ENCODE data around the gene SPIB. TPM values are rescaled to one million over a fixed set of nuclear protein-coding genes. Genes with fewer than 3 reads are reported as not detected.
A peak's percentile ranks its signal among the peaks of the same experiment; 100 is the strongest.

The SPIB gene
- total RNA-seq, 1 experiment from 2014 or later = not detected

DNA sequence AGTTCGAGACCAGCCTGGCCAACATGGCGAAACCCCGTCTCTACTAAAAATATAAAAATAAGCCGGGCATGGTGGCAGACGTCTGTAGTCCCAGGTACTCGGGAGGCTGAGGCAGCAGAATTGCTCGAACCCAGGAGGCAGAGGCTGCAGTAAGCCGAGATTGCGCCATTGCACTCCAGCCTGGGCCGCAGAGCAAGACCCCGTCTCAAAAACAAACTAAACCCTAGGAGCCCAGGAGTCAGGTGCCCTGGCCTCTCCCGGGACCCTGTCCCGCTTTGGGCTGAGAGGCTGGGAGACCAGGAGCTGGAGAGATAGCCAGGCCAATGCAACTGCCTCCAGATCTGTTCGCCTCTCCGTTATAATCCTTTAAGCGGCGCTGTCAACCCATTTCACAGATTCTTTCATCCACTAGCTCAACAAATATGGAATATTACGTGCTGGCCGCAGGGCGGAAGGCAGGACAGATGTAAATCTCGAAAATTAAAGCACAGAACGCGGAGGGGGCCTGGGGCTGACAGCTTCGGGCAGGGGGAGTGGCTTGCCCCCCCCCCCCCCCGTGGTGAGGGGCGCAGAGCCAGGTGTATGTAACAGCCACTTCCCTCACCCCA lies 8.7 kb downstream of the SPIB start:
- no peak for DNase-seq (ENCODE audit: unreplicated experiment)
- Mint-ChIP-seq H3K4me1 (ENCODE audit: insufficient read depth, unreplicated experiment) (peaks cover 11% of the 10 kb centered on the region), H3K27me3 (ENCODE audit: insufficient read depth, unreplicated experiment) (no peaks in the 10 kb centered on the region), H3K9me3 (ENCODE audit: unreplicated experiment) (no peaks in the 10 kb centered on the region), H3K27ac (ENCODE audit: low read depth, unreplicated experiment) (no peak overlapping the region), H3K36me3 (ENCODE audit: insufficient read depth, unreplicated experiment) (no peaks in the 10 kb centered on the region), H3K4me3 (ENCODE audit: unreplicated experiment) (no peak overlapping the region)
- CTCF ChIA-PET = interaction anchor here (1.2 kb wide), 1 partner anchor 33 kb away, joined by 4 read pairs; no protein-coding TSS in a partner anchor
- POLR2A ChIA-PET = no interaction called here
- BruUV-seq (replicated peaks) = no TSS peak
- TF ChIP-seq, protein P1, sequence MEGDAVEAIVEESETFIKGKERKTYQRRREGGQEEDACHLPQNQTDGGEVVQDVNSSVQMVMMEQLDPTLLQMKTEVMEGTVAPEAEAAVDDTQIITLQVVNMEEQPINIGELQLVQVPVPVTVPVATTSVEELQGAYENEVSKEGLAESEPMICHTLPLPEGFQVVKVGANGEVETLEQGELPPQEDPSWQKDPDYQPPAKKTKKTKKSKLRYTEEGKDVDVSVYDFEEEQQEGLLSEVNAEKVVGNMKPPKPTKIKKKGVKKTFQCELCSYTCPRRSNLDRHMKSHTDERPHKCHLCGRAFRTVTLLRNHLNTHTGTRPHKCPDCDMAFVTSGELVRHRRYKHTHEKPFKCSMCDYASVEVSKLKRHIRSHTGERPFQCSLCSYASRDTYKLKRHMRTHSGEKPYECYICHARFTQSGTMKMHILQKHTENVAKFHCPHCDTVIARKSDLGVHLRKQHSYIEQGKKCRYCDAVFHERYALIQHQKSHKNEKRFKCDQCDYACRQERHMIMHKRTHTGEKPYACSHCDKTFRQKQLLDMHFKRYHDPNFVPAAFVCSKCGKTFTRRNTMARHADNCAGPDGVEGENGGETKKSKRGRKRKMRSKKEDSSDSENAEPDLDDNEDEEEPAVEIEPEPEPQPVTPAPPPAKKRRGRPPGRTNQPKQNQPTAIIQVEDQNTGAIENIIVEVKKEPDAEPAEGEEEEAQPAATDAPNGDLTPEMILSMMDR (IDR thresholded peaks at IDR 0.05; ENCODE audit: unreplicated experiment) = no peak
- intact Hi-C loops (cut with micrococcal nuclease) = no loop called here

DNA sequence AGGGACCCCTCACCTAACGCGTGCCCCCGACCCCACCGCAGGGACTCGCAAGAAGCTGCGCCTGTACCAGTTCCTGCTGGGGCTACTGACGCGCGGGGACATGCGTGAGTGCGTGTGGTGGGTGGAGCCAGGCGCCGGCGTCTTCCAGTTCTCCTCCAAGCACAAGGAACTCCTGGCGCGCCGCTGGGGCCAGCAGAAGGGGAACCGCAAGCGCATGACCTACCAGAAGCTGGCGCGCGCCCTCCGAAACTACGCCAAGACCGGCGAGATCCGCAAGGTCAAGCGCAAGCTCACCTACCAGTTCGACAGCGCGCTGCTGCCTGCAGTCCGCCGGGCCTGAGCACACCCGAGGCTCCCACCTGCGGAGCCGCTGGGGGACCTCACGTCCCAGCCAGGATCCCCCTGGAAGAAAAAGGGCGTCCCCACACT lies 9.3 kb downstream of the SPIB start:
- Mint-ChIP-seq H3K36me3 (ENCODE audit: insufficient read depth, unreplicated experiment) (no peaks in the 10 kb centered on the region), H3K9me3 (ENCODE audit: unreplicated experiment) (no peaks in the 10 kb centered on the region), H3K4me1 (ENCODE audit: insufficient read depth, unreplicated experiment) (peaks cover 11% of the 10 kb centered on the region), H3K27me3 (ENCODE audit: insufficient read depth, unreplicated experiment) (no peaks in the 10 kb centered on the region), H3K4me3 (ENCODE audit: unreplicated experiment) (no peak overlapping the region), H3K27ac (ENCODE audit: low read depth, unreplicated experiment) (no peak overlapping the region)
- intact Hi-C loops (cut with micrococcal nuclease) = no loop called here
- TF ChIP-seq, protein P1 (IDR thresholded peaks at IDR 0.05; ENCODE audit: unreplicated experiment) = no peak
- CTCF ChIA-PET = interaction anchor here (1.0 to 1.2 kb wide), 2 partner anchors 14 to 33 kb away, joined by 3 to 4 read pairs; no protein-coding TSS in a partner anchor
- BruUV-seq (replicated peaks) = no TSS peak
- POLR2A ChIA-PET = no interaction called here
- no peak for DNase-seq (ENCODE audit: unreplicated experiment)

DNA sequence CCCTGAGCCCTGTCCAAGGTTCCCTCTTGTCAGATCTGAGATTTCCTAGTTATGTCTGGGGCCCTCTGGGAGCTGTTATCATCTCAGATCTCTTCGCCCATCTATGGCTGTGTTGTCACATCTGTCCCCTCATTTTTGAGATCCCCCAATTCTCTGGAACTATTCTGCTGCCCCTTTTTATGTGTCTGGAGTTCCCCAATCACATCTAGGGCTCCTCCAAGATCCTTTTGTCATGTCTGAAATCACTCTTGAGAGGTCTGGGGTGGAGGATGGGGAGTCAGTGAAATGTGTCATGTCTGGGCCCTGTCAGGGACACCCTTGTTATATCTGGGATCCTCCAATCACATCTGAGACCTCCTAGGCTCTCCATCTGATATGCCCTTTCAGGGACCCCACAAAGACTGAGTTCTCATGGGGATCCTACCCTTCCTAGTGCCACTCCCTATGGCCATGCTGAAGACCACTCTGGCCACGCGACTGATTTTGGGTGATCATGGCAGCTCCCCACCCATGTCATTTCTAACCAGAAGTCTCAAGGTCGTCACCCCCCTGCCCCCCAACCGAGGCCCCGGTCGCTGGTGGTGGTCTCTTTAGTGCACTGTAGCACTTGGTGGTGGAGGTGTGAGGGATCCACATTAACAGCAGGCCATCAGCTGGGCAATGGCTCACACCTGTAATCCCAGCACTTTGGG lies 10.2 kb downstream of the SPIB start:
- H3K9me3 Mint-ChIP-seq (ENCODE audit: unreplicated experiment) = no peaks in the 10 kb centered on the region
- no TSS peak for BruUV-seq (replicated peaks)

DNA sequence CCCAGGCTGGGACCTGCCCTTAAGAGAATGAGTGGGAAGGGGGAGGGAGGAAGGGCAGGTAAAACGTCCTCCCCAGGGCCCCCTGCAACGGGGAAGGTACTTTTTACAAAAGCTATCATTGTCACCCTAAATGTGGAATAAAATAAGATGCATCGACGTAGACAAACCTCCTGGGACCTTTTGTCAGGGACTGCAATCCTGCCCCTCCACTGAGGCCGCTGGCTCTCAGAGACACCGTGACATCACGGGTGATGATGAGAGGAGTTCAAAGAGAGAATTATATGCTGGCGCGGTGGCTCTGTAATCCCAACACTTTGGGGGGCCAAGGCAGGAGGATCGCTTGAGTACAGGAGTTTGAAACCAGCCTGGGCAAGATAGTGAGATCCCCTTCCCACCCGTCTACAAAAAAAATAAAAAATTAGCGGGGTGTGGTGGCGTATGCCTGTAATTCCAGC lies 12.2 kb downstream of the SPIB start:
- peaks cover 3% of the 10 kb centered on the region for H3K27me3 Mint-ChIP-seq (ENCODE audit: insufficient read depth, unreplicated experiment)
- peaks cover 11% of the 10 kb centered on the region for H3K4me1 Mint-ChIP-seq (ENCODE audit: insufficient read depth, unreplicated experiment)
- TF ChIP-seq, protein P1 (IDR thresholded peaks at IDR 0.05; ENCODE audit: unreplicated experiment) = no peak
- no peaks in the 10 kb centered on the region for H3K36me3 Mint-ChIP-seq (ENCODE audit: insufficient read depth, unreplicated experiment)
- ChIA-PET POLR2A (interaction anchor here (0.6 to 0.9 kb wide), 3 partner anchors 22 to 45 kb away, joined by 3 to 4 read pairs (median 3); no protein-coding TSS in a partner anchor), CTCF (interaction anchor here (1.4 kb wide), 1 partner anchor 29 kb away, joined by 4 read pairs; no protein-coding TSS in a partner anchor)
- peak overlapping the region; percentile 75 for H3K4me3 Mint-ChIP-seq (ENCODE audit: unreplicated experiment)
- no TSS peak for BruUV-seq (replicated peaks)
- intact Hi-C loops (cut with micrococcal nuclease) = no loop called here
- no peak overlapping the region for H3K27ac Mint-ChIP-seq (ENCODE audit: low read depth, unreplicated experiment)
- no peak for DNase-seq (ENCODE audit: unreplicated experiment)
- H3K9me3 Mint-ChIP-seq (ENCODE audit: unreplicated experiment) = no peaks in the 10 kb centered on the region

More for the DNA sequence above, 10.2 kb downstream of the SPIB start:
- H3K27me3 Mint-ChIP-seq (ENCODE audit: insufficient read depth, unreplicated experiment) = no peaks in the 10 kb centered on the region
- no peaks in the 10 kb centered on the region for H3K36me3 Mint-ChIP-seq (ENCODE audit: insufficient read depth, unreplicated experiment)
- CTCF ChIA-PET = interaction anchor here (0.6 to 1.0 kb wide), 2 partner anchors 15 to 59 kb away, joined by 3 read pairs; no protein-coding TSS in a partner anchor
- peaks cover 11% of the 10 kb centered on the region for H3K4me1 Mint-ChIP-seq (ENCODE audit: insufficient read depth, unreplicated experiment)
- intact Hi-C loops (cut with micrococcal nuclease) = no loop called here
- H3K4me3 Mint-ChIP-seq (ENCODE audit: unreplicated experiment) = no peak overlapping the region
- no peak for DNase-seq (ENCODE audit: unreplicated experiment)
- no peak overlapping the region for H3K27ac Mint-ChIP-seq (ENCODE audit: low read depth, unreplicated experiment)
- POLR2A ChIA-PET = no interaction called here
- TF ChIP-seq, protein P1 (IDR thresholded peaks at IDR 0.05; ENCODE audit: unreplicated experiment) = no peak
